ENCODE data around the gene PLEK.

- TF ChIP-seq CTCF (IDR thresholded peaks at IDR 0.05) (no peak), POLR2A (IDR thresholded peaks at IDR 0.05) (no peak)
Observed at GRCh38 chr2:68412127-68412819, 47.2 kb downstream of the PLEK start.

All from sigmoid colon (tissue), 3 donors.